ENCODE measurements around the gene CIDEB. TPM values are rescaled to one million over a fixed set of nuclear protein-coding genes. Genes with fewer than 3 reads are reported as not detected.

CIDEB gene
- total RNA-seq, 1 experiment from 2014 or later: not detected

DNA sequence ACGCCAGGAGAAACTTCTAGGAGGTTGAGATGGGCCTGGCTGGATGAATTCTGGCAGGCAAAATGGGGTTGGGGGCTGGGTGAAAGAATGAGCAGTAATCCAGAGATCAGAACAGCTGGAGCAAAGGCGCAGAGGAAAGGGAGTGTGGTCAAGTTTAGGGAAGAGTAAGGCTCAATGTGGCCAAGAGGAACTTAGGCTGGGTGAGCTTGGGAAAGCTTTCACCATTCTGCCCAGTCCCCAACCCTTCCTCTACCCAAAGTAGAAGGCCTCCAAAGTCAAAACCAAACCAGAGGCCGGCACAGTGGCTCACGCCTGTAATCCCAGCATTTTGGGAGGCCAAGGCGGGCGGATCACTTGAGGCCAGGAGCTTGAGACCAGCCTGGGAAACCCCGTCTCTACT lies 26.1 kb downstream of the CIDEB start:
- H3K4me1 Mint-ChIP-seq: peaks cover 2% of the 10 kb centered on the region in 2 experiments; a peak in 1 of 4 replicates
- Histone ChIP-seq H3K9me3 (ENCODE audit: control insufficient read depth, low read depth, low read length) (no peaks in the 10 kb centered on the region), H3T11ph (ENCODE audit: low read length) (no peak overlapping the region), H2BK5ac (ENCODE audit: insufficient read length, low read length) (no peak overlapping the region), H3K23ac (ENCODE audit: insufficient read length, low read depth, low read length) (no peak overlapping the region), H2AFZ (ENCODE audit: low read length) (no peak overlapping the region), H3K4me1 (ENCODE audit: insufficient read depth, low read length) (no peaks in the 10 kb centered on the region), H3K27ac (ENCODE audit: insufficient read length, low read depth, low read length) (no peak overlapping the region), H4K20me1 (ENCODE audit: control insufficient read depth, insufficient read depth, insufficient read length) (no peaks in the 10 kb centered on the region), H2BK12ac (ENCODE audit: insufficient read length, low read depth, low read length) (no peak overlapping the region), H3K4me2 (ENCODE audit: insufficient read depth, insufficient read length, low read length) (no peak overlapping the region), H4K5ac (ENCODE audit: insufficient read length, low read depth, low read length) (no peak overlapping the region), H3K9ac (ENCODE audit: extremely low read depth, insufficient read length, low read length) (no peak overlapping the region), H3K14ac (ENCODE audit: insufficient read depth, low read length) (no peak overlapping the region), H3K56ac (ENCODE audit: insufficient read length, low read depth, low read length) (no peak overlapping the region), H4K91ac (ENCODE audit: insufficient read length, low read depth, low read length) (no peak overlapping the region), H3K18ac (ENCODE audit: insufficient read length, low read depth, low read length) (no peak overlapping the region), H2BK120ac (ENCODE audit: low read depth, low read length, poor library complexity, severe bottlenecking) (no peak overlapping the region), H3K4ac (ENCODE audit: low read depth, low read length) (no peak overlapping the region), H2BK15ac (ENCODE audit: low read depth, low read length) (no peak overlapping the region), H3K79me1 (ENCODE audit: insufficient read depth, low read depth, low read length, poor library complexity, severe bottlenecking) (no peaks in the 10 kb centered on the region), H2BK20ac (ENCODE audit: low read depth, low read length, poor library complexity, severe bottlenecking) (no peak overlapping the region), H2AK5ac (ENCODE audit: insufficient read length, low read length) (no peak overlapping the region), H4K8ac (replicated peaks; ENCODE audit: insufficient read length, low read depth, low read length) (no peak overlapping the region), H3K23me2 (ENCODE audit: insufficient read length, low read depth, low read length, poor library complexity, severe bottlenecking) (no peaks in the 10 kb centered on the region), H3K79me2 (ENCODE audit: insufficient read depth, low read length) (no peaks in the 10 kb centered on the region), H3K27me3 (ENCODE audit: insufficient read depth, low read length) (no peaks in the 10 kb centered on the region)
- H3K27ac Mint-ChIP-seq: no peak overlapping the region; a peak in 1 of 7 replicates
- TF ChIP-seq CTCF (conservative IDR thresholded peaks at IDR 0.05): no peak
- no peaks in the 10 kb centered on the region for H3K36me3 Mint-ChIP-seq (ENCODE audit: insufficient read depth in 1 of 3, low read depth in 3 of 3)
- H3K27me3 Mint-ChIP-seq (ENCODE audit: low read depth): no peaks in the 10 kb centered on the region
- no peak for DNase-seq
- no peaks in the 10 kb centered on the region for H3K9me3 Mint-ChIP-seq
- no CpG with 5 or more reads among the region's 7 CpGs for WGBS (ENCODE audit: extremely low coverage, insufficient read length, low lambda C conversion rate)
- no peak overlapping the region for H3K4me3 Mint-ChIP-seq
